HG02970 (cell line): Measurements from ENCODE around the gene BMF.

ENCODE experiments used
- ATAC-seq: cut with Tn5 transposase; IDR thresholded peaks from one replicate; pipeline ENCODE4 v1.9.1; 2021; ENCODE audit warnings: mild to moderate bottlenecking, moderate library complexity, moderate number of reproducible peaks; ENCODE audit not compliant: unreplicated experiment, low FRiP score

Gene BMF

GRCh38 chr15:40069178-40070165 lies 39.2 kb downstream of the BMF start:
- ATAC-seq: no peak

GRCh38 chr15:40067921-40068624 lies 40.6 kb downstream of the BMF start:
- ATAC-seq: no peak

- no peak for ATAC-seq
These were observed 42.1 kb downstream of the BMF start for GRCh38 chr15:40066589-40066988.

GRCh38 chr15:40065166-40065565 lies 43.5 kb downstream of the BMF start:
- no peak for ATAC-seq

- no peak for ATAC-seq
These were observed 44.3 kb downstream of the BMF start for GRCh38 chr15:40064231-40064894.

GRCh38 chr15:40063563-40064011 lies 45.1 kb downstream of the BMF start:
- no peak for ATAC-seq

- ATAC-seq: no peak
These were observed 45.7 kb downstream of the BMF start for GRCh38 chr15:40062816-40063562.

- ATAC-seq: no peak
These were observed 47.3 kb downstream of the BMF start for GRCh38 chr15:40061212-40061901.

GRCh38 chr15:40060236-40060961 lies 48.3 kb downstream of the BMF start:
- no peak for ATAC-seq

- no peak for ATAC-seq
These were observed 48.9 kb downstream of the BMF start for GRCh38 chr15:40059821-40060220.

- ATAC-seq: no peak
These were observed 50.1 kb downstream of the BMF start for GRCh38 chr15:40058476-40059140.

- ATAC-seq: no peak
These were observed 52.9 kb downstream of the BMF start for GRCh38 chr15:40055576-40056293.

GRCh38 chr15:40054855-40055575 lies 53.7 kb downstream of the BMF start:
- ATAC-seq: peak; percentile 51

GRCh38 chr15:40054605-40054854 lies 54.1 kb downstream of the BMF start:
- peak; percentile 29 for ATAC-seq

GRCh38 chr15:40053831-40054604 lies 54.7 kb downstream of the BMF start:
- ATAC-seq: peak; percentile 7

GRCh38 chr15:40053079-40053830 lies 55.4 kb downstream of the BMF start:
- no peak for ATAC-seq
